Islet of Langerhans (tissue), 1 donor: Measurements from ENCODE around the gene PABPC1L.

Source experiments
- FAIRE-seq: peaks from one replicate; lab custom pipeline; 2011; peaks lifted over from hg19 to GRCh38; lab: Jason Lieb, UNC

Gene PABPC1L

GRCh38 chr20:44945261-44945660, 35.4 kb downstream of the PABPC1L start:
- FAIRE-seq = no peak

GRCh38 chr20:44946271-44946852, 36.5 kb downstream of the PABPC1L start:
- no peak for FAIRE-seq

DNA sequence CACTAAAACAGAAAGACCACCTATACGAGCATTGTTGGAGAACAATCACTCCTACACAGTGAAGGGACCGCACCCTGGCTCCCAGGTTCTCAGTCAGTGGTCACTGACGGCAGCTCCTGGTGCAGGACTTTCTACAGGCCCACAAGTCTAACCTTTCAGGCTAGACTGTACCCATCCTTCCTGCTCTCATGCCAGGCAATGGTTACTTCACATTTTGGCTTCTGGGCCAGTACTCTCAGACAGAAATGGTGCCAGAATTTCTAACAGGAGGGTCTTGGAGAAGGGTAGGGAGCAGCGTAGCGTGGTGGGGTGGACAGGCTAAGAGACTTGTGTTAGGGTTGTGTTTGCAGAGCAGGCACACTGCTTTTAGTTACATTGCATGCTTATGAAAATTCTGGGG, 38.2 kb downstream of the PABPC1L start:
- no peak for FAIRE-seq

DNA sequence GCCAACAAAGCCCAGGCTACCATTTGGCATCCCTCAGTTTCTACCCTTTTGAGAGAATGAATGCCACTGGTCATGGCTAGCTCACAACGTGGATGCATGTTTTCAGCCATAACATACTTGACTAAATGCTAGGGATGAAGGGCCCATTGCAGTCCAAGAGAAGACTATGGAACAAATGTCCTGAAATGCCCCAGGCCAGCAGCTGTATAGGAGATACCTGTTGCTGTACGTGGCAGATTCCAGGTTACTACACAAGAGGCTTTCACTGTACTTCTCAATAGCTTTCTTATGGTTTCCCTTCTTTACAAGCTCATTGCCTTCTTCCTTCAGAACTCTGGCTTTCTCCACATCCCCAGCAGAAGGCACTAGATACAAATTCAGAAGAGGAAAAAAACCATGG, 38.7 kb downstream of the PABPC1L start:
- FAIRE-seq = no peak

DNA sequence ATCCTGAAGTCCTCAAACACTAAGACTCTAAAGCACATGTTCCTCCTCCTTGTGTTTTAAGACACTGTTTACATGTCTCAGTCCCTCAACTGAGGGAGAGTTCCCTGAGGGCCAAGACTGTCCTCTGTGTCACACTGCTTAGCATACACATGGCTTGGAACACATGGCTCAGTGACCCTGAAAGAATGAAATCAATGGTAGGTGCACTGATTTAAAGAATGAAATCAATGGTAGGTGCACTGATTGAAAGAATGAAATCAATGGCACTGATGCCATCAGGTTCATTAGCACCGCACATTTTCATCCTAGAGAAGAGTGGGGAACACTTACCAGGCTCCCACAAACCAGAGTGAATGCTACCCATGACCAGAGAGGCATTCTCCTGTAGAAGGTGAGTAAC, 40.5 kb downstream of the PABPC1L start:
- FAIRE-seq = no peak

- FAIRE-seq = no peak
Measured at GRCh38 chr20:44952731-44953130, 42.9 kb downstream of the PABPC1L start.

GRCh38 chr20:44954211-44954610, 44.4 kb downstream of the PABPC1L start:
- no peak for FAIRE-seq

DNA sequence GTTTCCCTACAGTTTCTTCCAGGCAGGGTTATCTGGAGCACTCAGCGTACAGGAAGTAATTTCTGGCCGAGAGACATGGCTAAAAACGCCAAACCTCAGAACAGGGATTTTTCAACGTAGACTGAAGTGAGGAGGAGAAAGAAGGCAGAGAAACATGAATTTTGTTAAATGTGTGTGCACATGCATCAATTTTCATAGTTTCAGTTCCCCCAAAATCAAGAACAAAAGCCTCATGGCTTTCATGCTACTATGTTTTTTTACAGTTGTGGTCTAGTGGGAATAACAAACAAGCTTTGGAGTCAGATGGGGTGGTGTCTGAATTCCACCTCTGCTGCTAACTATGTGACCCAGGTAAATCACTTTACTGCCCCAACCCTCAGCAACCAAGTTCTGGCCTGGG, 45.4 kb downstream of the PABPC1L start:
- no peak for FAIRE-seq

DNA sequence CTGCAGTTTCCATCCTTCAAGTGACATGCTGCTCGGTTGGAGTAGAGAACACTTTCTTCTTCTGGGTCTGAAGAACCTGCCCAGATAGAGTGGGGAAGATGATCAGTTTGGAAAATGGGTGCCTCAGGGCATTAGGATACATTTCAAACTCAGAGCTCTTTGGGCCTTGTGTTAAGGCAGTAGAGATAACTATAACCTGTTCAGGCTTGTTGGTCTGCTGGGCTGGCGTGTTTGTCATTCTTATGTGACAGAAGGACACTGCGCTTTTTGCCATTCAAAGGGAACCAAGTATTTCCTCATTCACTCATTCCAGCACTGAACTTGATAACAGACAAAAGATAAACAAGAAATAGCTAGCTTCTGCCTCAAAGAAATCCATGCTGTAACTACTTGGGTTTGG, 46.5 kb downstream of the PABPC1L start:
- no peak for FAIRE-seq

DNA sequence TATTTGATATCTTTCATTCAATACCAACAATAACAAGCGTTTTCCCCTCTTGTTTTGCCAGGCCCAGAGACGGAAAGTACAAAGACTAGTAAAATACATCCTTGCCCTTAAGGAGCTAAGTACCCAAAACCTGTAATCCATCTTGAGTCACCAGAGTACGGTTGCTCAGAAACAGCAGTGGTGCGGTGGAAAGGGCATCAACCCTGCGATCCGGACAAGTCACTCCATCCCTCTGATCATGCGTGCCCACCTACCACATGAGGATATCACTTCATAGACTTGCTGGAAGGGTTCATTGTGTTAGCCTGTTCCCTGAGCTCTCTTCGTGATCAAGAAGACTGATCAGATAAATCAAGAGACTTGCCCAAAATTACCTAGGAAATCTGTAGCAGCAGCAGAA, 48.4 kb downstream of the PABPC1L start:
- FAIRE-seq = no peak

DNA sequence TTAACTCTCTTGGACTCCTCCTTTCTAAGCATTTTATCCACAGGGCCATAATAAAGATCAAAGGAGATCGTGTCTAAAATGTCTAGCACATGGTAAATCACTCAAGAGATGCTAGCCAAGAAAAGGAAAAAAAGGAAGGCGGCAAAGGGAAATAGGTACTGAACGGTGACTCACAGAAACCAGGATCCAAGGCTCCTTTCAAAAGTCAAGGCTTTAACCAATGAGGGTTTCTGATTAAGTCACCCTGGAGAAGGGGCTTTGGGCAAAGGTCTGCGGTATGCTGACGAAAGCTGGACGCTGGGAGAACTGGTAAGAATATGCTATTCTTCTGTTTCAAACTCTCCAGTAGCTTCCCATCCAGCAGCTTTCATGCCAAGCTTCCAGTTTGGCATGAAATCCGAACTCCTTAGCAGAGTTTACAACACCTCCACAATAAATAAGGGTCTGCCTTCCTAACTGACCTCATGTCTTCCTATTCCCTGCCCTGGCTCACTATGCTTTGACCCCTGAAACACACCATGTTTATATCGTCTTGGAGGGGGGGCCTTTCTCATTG, 49.3 kb downstream of the PABPC1L start:
- no peak for FAIRE-seq

DNA sequence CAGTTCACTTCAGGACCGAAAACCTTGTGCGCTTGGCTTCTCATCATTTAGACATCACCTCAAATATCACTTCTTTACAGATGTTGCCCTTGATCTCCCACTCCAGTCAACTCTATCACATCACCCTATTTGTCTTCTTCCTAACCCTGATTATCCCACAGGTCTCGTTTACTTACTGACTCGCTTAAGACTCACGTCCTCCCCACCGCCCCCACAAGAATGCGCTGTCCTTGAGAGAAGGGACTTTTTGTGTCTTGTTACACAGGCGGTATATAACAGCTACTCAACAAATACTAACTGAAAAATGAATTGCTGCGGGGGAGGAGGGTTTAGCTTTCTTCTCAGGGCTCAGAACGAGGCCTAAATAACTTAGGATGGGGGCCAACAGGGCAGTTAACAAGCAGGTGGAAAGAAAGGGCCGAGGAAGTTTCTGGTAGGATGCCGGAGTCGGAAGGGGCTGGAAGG, 49.8 kb downstream of the PABPC1L start:
- FAIRE-seq = no peak

GRCh38 chr20:44960103-44960852, 50.4 kb downstream of the PABPC1L start, which contains the start of gene TOMM34:
Gene TOMM34 (minus strand): TSS chr20:44960397. CDS start chr20:44960333, 64 bp downstream.
- no peak for FAIRE-seq

DNA sequence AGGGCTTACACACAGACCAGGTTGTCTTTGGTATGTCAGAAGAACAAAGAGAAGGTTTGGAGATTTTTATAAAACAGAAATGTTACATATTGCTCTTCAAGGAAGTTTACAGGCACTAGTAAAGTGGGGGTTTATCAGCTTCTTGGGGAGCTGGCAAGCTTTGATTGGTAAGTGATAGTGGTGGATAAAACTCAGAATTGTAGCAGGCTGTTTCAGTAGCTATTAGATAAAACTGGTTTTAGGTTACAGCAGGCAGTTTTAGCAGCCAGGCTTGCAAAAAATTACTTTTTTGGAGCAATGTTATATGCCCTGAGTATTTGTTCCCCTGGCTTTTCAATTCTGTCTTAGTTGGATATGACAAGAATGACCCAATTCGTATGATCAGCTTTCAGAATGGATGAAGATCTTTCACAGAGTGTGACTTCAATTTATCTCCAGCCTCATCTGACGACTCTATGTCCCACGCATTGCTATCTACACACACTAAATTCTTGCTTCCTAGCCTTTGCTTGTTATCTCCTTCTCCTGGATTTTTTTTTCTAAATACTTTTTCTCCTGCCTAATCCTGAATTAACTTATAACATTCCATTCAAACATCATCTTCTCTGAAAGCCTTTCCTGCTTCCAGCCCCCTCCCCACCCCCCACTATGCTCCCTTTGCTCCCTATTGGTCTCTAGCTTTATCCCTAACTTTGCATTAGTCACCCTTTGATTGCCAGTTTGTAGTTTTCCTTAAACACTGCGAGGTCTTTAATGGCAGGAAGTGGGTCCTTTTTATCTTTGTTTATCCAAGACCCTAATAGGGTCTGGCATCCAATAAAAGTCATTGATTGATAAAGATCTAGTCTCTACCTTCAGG, 51.4 kb downstream of the PABPC1L start:
- FAIRE-seq = no peak

GRCh38 chr20:44961870-44962267, 52.0 kb downstream of the PABPC1L start:
- FAIRE-seq = no peak

GRCh38 chr20:44962483-44962882, 52.6 kb downstream of the PABPC1L start:
- no peak for FAIRE-seq

DNA sequence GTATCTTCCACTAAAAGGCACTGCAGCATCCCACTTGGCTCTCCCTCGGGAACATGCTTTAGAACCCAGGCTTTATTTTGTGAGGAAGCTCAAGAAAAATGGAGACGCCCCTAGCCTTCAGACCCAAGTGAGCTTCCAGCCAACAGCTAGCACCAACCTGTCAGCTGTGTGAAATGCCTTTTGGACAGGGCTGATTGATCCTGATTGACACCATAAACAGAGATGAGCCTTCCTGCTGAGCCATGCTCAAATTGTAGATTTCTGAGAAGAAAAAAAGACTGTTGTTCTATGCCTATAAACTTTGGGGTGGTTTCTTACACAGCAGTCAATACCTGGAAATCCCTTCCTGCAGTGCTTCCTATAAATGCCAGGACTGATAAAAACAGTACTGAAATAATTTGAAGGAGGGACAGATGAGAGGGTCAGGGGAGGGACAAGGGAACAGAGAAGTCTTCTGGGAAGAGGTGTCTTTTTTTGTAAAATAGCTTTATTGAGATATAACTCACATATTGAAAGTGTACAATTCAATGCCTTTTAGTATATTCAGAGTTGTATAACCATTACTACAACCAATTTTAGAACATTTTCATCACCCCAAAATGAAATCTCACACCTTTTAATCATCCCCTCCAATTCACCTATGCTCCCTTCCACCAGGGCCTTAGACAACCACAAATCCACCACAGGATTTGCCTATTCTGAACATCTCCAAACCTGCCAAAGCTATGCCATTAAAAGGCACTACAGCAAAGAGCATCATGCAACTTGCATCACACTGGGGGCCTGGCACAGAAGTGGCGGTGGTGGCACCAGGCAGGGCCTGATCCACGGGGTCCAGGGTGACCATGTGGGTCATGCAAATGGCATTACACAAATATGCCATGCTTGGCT, 53.7 kb downstream of the PABPC1L start:
- no peak for FAIRE-seq

DNA sequence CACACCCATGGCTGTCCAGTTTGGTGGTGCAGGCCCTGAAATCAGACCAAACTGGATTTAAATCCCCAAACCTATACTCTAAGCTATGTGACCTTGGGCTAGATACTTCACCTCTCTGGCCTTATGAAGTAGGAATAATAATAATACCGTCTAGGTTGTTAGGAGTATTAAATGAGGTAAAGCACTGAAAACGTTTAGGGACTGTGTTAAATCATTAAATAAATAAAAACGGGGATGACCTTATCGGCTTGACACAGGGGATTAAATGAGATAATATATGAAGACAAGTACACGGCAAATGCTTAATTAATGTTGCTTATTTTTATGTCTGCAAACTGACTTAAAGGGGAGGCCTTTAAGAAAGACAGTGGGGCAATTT, 55.8 kb downstream of the PABPC1L start:
- FAIRE-seq = no peak

- FAIRE-seq = no peak
Measured at GRCh38 chr20:44966030-44966961, 56.4 kb downstream of the PABPC1L start, which contains the start of gene STK4. Gene STK4 (plus strand): TSS chr20:44966512. CDS start chr20:44966569, 57 bp downstream.

- no peak for FAIRE-seq
Measured at GRCh38 chr20:44967207-44967807, 57.4 kb downstream of the PABPC1L start.
